SK-N-SH (cell line): Measurements from ENCODE around the gene ADAMTS17. TPM values are rescaled to one million over a fixed set of nuclear protein-coding genes. Genes with fewer than 3 reads are reported as not detected.

Source experiments
- CTCF ChIA-PET: fragments of 300-600, 350-600 bp; formaldehyde crosslinking; extraction: SDS; loops from one replicate; lab custom pipeline; 2021; lab: Yijun Ruan, JAX
- POLR2A ChIA-PET: fragments of 350-600 bp; sonication (Branson Sonifier 250); formaldehyde crosslinking; extraction: SDS; loops from one replicate; lab custom pipeline; 2020; ENCODE audit warnings: antibody characterized with exemption, inconsistent platforms; lab: Yijun Ruan, JAX
- DNase-seq: peaks from one replicate; pipeline ENCODE4 v3.0.0; 2012
- H2AFZ ChIP-seq: fragments of 200-600 bp; sonication (generic); 2 replicates; pipeline ENCODE4 v1.8.1; 2016; ENCODE audit warnings: antibody characterized with exemption, mild to moderate bottlenecking, low read depth
- H3F3A ChIP-seq: fragments of 200-600 bp; sonication (generic); replicated peaks from 2 replicates; pipeline ENCODE3; 2016; ENCODE audit warnings: antibody characterized with exemption, mild to moderate bottlenecking; ENCODE audit not compliant: insufficient read depth
- H3K27ac ChIP-seq, 2 experiments: fragments of 200-500 bp in 1 of 2; fragments of 200-600 bp in 1 of 2; sonication (Bioruptor generic) in 1 of 2; sonication (generic), shearing (Covaris generic) in 1 of 2; 2 replicates each; pipeline versions ENCODE4 v1.5.1 to v1.6.1; 2014 to 2016; ENCODE audit warnings: low read depth in 2 of 2, inconsistent platforms in 1 of 2, low read length in 1 of 2, mild to moderate bottlenecking in 1 of 2, mixed read lengths in 1 of 2
- H3K27me3 ChIP-seq: fragments of 200-600 bp; sonication (generic), shearing (Covaris generic); 2 replicates; pipeline ENCODE4 v1.6.1; 2016; ENCODE audit warnings: mixed run types; ENCODE audit not compliant: insufficient read depth
- H3K36me3 ChIP-seq, 2 experiments: fragments of 200-500 bp in 1 of 2; fragments of 200-600 bp in 1 of 2; sonication (Bioruptor generic) in 1 of 2; sonication (generic) in 1 of 2; replicated peaks in 1 of 2; 2 replicates each; pipeline versions ENCODE3 to v1.5.1; 2014 to 2016; ENCODE audit warnings: low read length in 1 of 2, mild to moderate bottlenecking in 1 of 2; ENCODE audit not compliant: insufficient read depth in 2 of 2, control insufficient read depth in 1 of 2
- H3K4me1 ChIP-seq, 2 experiments: fragments of 200-500 bp in 1 of 2; fragments of 200-600 bp in 1 of 2; sonication (Bioruptor generic) in 1 of 2; sonication (generic), shearing (Covaris generic) in 1 of 2; 2 replicates each; pipeline versions ENCODE4 v1.5.1 to v1.6.1; 2014 to 2016; ENCODE audit warnings: low read depth in 1 of 2, low read length in 1 of 2, mixed run types in 1 of 2; ENCODE audit not compliant: insufficient read depth in 2 of 2, control insufficient read depth in 1 of 2
- H3K4me2 ChIP-seq: fragments of 200-600 bp; sonication (generic), shearing (Covaris generic); 2 replicates; pipeline ENCODE4 v1.6.1; 2017; ENCODE audit warnings: mixed run types
- H3K4me3 ChIP-seq, 2 experiments: fragments of 200-500 bp in 1 of 2; fragments of 200-600 bp in 1 of 2; sonication (Bioruptor generic) in 1 of 2; sonication (generic), shearing (Covaris generic) in 1 of 2; 2 replicates each; pipeline versions ENCODE4 v1.5.1 to v1.8.1; 2014 to 2016; ENCODE audit warnings: low read depth in 2 of 2, inconsistent platforms in 1 of 2, low read length in 1 of 2, mild to moderate bottlenecking in 1 of 2, mixed read lengths in 1 of 2, moderate library complexity in 1 of 2
- H3K79me2 ChIP-seq: fragments of 200-600 bp; sonication (generic); 2 replicates; pipeline ENCODE4 v1.8.1; 2017; ENCODE audit warnings: mild to moderate bottlenecking; ENCODE audit not compliant: insufficient read depth
- H3K9ac ChIP-seq: fragments of 200-600 bp; sonication (generic); 2 replicates; pipeline ENCODE4 v1.6.1; 2017; ENCODE audit warnings: mixed run types
- H3K9me2 ChIP-seq: fragments of 200-600 bp; sonication (generic); 2 replicates; pipeline ENCODE4 v1.6.1; 2017; ENCODE audit warnings: mixed run types
- H3K9me3 ChIP-seq: fragments of 200-600 bp; sonication (generic); 2 replicates; pipeline ENCODE4 v1.6.1; 2017; ENCODE audit warnings: mixed run types, mild to moderate bottlenecking, moderate library complexity
- H4K20me1 ChIP-seq: fragments of 200-600 bp; sonication (generic); 2 replicates; pipeline ENCODE4 v1.6.1; 2017; ENCODE audit warnings: mild to moderate bottlenecking, mixed run types; ENCODE audit not compliant: insufficient read depth
- EP300 ChIP-seq, 2 experiments: IDR thresholded peaks; 2 replicates each; pipeline versions ENCODE4 v1.4.0 to v1.6.1; 2012; ENCODE audit warnings: borderline replicate concordance in 1 of 2, low read depth in 1 of 2, low read length in 1 of 2
- EZH2phosphoT487 ChIP-seq: fragments of 200-600 bp; sonication (generic); IDR thresholded peaks from 2 replicates; pipeline ENCODE4 v1.6.1; 2017; ENCODE audit warnings: low read depth, mixed run types, mild to moderate bottlenecking, antibody characterized with exemption, moderate library complexity, borderline replicate concordance
- FOXJ3 ChIP-seq: sonication (generic); formaldehyde crosslinking; IDR thresholded peaks from 2 replicates; pipeline ENCODE4 v1.5.1; 2020; ENCODE audit warnings: mild to moderate bottlenecking, missing genetic modification reagents
- GABPA ChIP-seq: IDR thresholded peaks from 2 replicates; pipeline ENCODE4 v1.4.0; 2012; ENCODE audit warnings: low read depth, mild to moderate bottlenecking
- JUND ChIP-seq: IDR thresholded peaks from 2 replicates; pipeline ENCODE4 v1.4.0; 2012
- MAX ChIP-seq: IDR thresholded peaks from 2 replicates; pipeline ENCODE4 v1.4.0; 2012; ENCODE audit warnings: low read depth
- MEF2A ChIP-seq: IDR thresholded peaks from 2 replicates; pipeline ENCODE4 v1.4.0; 2012; ENCODE audit warnings: low read depth, borderline replicate concordance
- MXI1 ChIP-seq: IDR thresholded peaks from 2 replicates; pipeline ENCODE4 v1.6.1; 2012; ENCODE audit warnings: mild to moderate bottlenecking, low read depth, low read length, improper control_type of control experiment
- RAD21 ChIP-seq: IDR thresholded peaks from 2 replicates; pipeline ENCODE4 v1.6.1; 2012; ENCODE audit warnings: mild to moderate bottlenecking, low read length
- REST ChIP-seq: IDR thresholded peaks from 2 replicates; pipeline ENCODE4 v1.6.1; 2012; ENCODE audit warnings: mild to moderate bottlenecking, low read depth, low read length, moderate library complexity
- RFX5 ChIP-seq: IDR thresholded peaks from 2 replicates; pipeline ENCODE4 v1.6.1; 2012; ENCODE audit warnings: mild to moderate bottlenecking, improper control_type of control experiment, low read length
- RXRA ChIP-seq: IDR thresholded peaks from 2 replicates; pipeline ENCODE4 v1.4.0; 2012; ENCODE audit warnings: low read depth, mild to moderate bottlenecking, borderline replicate concordance
- SMC3 ChIP-seq: IDR thresholded peaks from 2 replicates; pipeline ENCODE4 v1.6.1; 2012; ENCODE audit warnings: low read depth, low read length, improper control_type of control experiment
- TAF1 ChIP-seq: IDR thresholded peaks from 2 replicates; pipeline ENCODE4 v1.6.1; 2012; ENCODE audit warnings: low read depth, mild to moderate bottlenecking, low read length, moderate library complexity, borderline replicate concordance
- USF1 ChIP-seq: IDR thresholded peaks from 2 replicates; pipeline ENCODE4 v1.4.0; 2012; ENCODE audit warnings: low read depth, borderline replicate concordance
- USF2 ChIP-seq: fragments of 150-350 bp; IDR thresholded peaks from 2 replicates; pipeline ENCODE4 v1.6.1; 2017; ENCODE audit warnings: antibody characterized with exemption, low read length, low read depth, borderline replicate concordance
- WGBS: methylation state at CpG from one replicate; pipeline ENCODE4 v1.1.6; 2017; ENCODE audit warnings: low lambda C conversion rate; 5-methylcytosine and 5-hydroxymethylcytosine counted together
- polyA plus RNA-seq, 3 experiments: library from polyadenylated mRNA; depleted of rRNA; stranded (reverse); fragments of >200 nt; gene quantifications; 2 replicates each; pipeline ENCODE4 v1.2.3, GENCODE V29; 2012

The ADAMTS17 gene
- polyA plus RNA-seq, 1 of the 3 experiments (the other 2 are of a cell fraction): not detected

- DNase-seq: no peak
- H3K27ac ChIP-seq: no peak overlapping the region
- no peaks in the 10 kb centered on the region for H4K20me1 ChIP-seq
- H3K4me3 ChIP-seq: no peak overlapping the region
- no peaks in the 10 kb centered on the region for H3K4me1 ChIP-seq
- WGBS: 56% methylated on average over 5 of the region's 5 CpGs
- no peak for TF ChIP-seq FOXJ3
- H3K9me3 ChIP-seq: no peaks in the 10 kb centered on the region
- H3K27me3 ChIP-seq: no peaks in the 10 kb centered on the region
- H3K4me2 ChIP-seq: no peak overlapping the region
- H3K9me2 ChIP-seq: no peaks in the 10 kb centered on the region
- no peaks in the 10 kb centered on the region for H3K79me2 ChIP-seq
- POLR2A ChIA-PET: no interaction called here
- CTCF ChIA-PET: no interaction called here
- H3K36me3 ChIP-seq: no peaks in the 10 kb centered on the region
- no peaks in the 10 kb centered on the region for H3F3A ChIP-seq
- H2AFZ ChIP-seq: no peak overlapping the region
- no peak overlapping the region for H3K9ac ChIP-seq
Measured at GRCh38 chr15:100218434-100218833, 123.3 kb downstream of the ADAMTS17 start.

GRCh38 chr15:100216182-100216581, 125.6 kb downstream of the ADAMTS17 start:
- Histone ChIP-seq H2AFZ (no peak overlapping the region), H3K9me2 (no peaks in the 10 kb centered on the region), H3K36me3 (no peaks in the 10 kb centered on the region), H3K27me3 (no peaks in the 10 kb centered on the region), H3K4me1 (peaks cover 0 to 6% of the 10 kb centered on the region in 2 experiments; a peak in 2 of 4 replicates), H3K4me3 (no peak overlapping the region), H3K27ac (no peak overlapping the region), H3K4me2 (no peak overlapping the region), H3K9me3 (no peaks in the 10 kb centered on the region), H3F3A (no peaks in the 10 kb centered on the region), H3K9ac (no peak overlapping the region), H3K79me2 (no peaks in the 10 kb centered on the region), H4K20me1 (no peaks in the 10 kb centered on the region)
- DNase-seq: no peak
- TF ChIP-seq MEF2A (no peak), MAX (no peak), GABPA (no peak), RFX5 (no peak), USF1 (no peak), RXRA (no peak), TAF1 (no peak), RAD21 (no peak), SMC3 (no peak)
- POLR2A ChIA-PET: no interaction called here
- 66% methylated on average over 3 of the region's 8 CpGs for WGBS
- CTCF ChIA-PET: interaction anchor here (1.5 kb wide), 1 partner anchor 288 kb away, joined by 4 read pairs; no protein-coding TSS in a partner anchor

- Histone ChIP-seq H3K4me1 (peaks cover 0 to 6% of the 10 kb centered on the region in 2 experiments; a peak in 2 of 4 replicates), H3K36me3 (no peaks in the 10 kb centered on the region), H3K4me2 (no peak overlapping the region), H3K79me2 (no peaks in the 10 kb centered on the region), H3K9ac (no peak overlapping the region), H3K4me3 (no peak overlapping the region), H3K9me2 (no peaks in the 10 kb centered on the region), H4K20me1 (no peaks in the 10 kb centered on the region), H3K27ac (no peak overlapping the region), H3K27me3 (no peaks in the 10 kb centered on the region), H2AFZ (no peak overlapping the region), H3F3A (no peaks in the 10 kb centered on the region), H3K9me3 (no peaks in the 10 kb centered on the region)
- TF ChIP-seq REST (no peak), JUND (no peak), SMC3 (no peak), MEF2A (no peak), TAF1 (no peak), EP300 (IDR thresholded peaks at IDR 0.05; ENCODE audit: borderline replicate concordance in 1 of 2, low read depth in 1 of 2, low read length in 1 of 2) (no peak), MXI1 (no peak), USF2 (no peak), MAX (no peak), EZH2phosphoT487 (no peak)
- no peak for DNase-seq
- WGBS: 6% methylated on average over 2 of the region's 3 CpGs
- POLR2A ChIA-PET: no interaction called here
- CTCF ChIA-PET: interaction anchor here (1.0 to 1.5 kb wide), 2 partner anchors 36 to 287 kb away, joined by 3 to 4 read pairs; no protein-coding TSS in a partner anchor
Measured at GRCh38 chr15:100215843-100216169, 126.0 kb downstream of the ADAMTS17 start.
